HL-60/S4 treated with phorbol 12-myristate 13-acetate at 8.2 ng/mL for 4 days and 3 days (cell line): Measurements from ENCODE around the gene DELE1.
"Not testable (repeated sequence)": the region's sequence is repeated elsewhere in the genome, so short reads cannot be mapped to it uniquely, and the experiment has no call there.

Experiments used
- in situ Hi-C: fragments of 300-500 bp; cut with MboI; formaldehyde crosslinking; loops from 2 replicates; pipeline ENCODE4 v1.15.0; 2022; ENCODE audit warnings: low sequenced_read_pairs

DELE1 gene

GRCh38 chr5:141920771-141921170 lies 2.9 kb upstream of the DELE1 start:
- in situ Hi-C loops: no loop called here

GRCh38 chr5:141922827-141923447 lies 734 bp upstream of the DELE1 start:
- in situ Hi-C loops: not testable (repeated sequence)

GRCh38 chr5:141926434-141926833 lies 2.8 kb downstream of the DELE1 start:
- in situ Hi-C loops: no loop called here

- in situ Hi-C loops: no loop called here
Observed at GRCh38 chr5:141928051-141928450, 4.4 kb downstream of the DELE1 start.

- in situ Hi-C loops: no loop called here
Observed at GRCh38 chr5:141929398-141930058, 5.9 kb downstream of the DELE1 start.

- in situ Hi-C loops: no loop called here
Observed at GRCh38 chr5:141931694-141932093, 8.0 kb downstream of the DELE1 start.

- in situ Hi-C loops: no loop called here
Observed at GRCh38 chr5:141933151-141933550, 9.5 kb downstream of the DELE1 start.

GRCh38 chr5:141934099-141934844 lies 10.6 kb downstream of the DELE1 start:
- in situ Hi-C loops: no loop called here

- in situ Hi-C loops: no loop called here
Observed at GRCh38 chr5:141935538-141935937, 11.9 kb downstream of the DELE1 start.

- in situ Hi-C loops: no loop called here
Observed at GRCh38 chr5:141940695-141941271, 17.1 kb downstream of the DELE1 start.

GRCh38 chr5:141941307-141941706 lies 17.6 kb downstream of the DELE1 start:
- in situ Hi-C loops: no loop called here

- in situ Hi-C loops: no loop called here
Observed at GRCh38 chr5:141941779-141942178, 18.1 kb downstream of the DELE1 start.

- in situ Hi-C loops: no loop called here
Observed at GRCh38 chr5:141942185-141942857, 18.6 kb downstream of the DELE1 start.

- in situ Hi-C loops: no loop called here
Observed at GRCh38 chr5:141944076-141944475, 20.4 kb downstream of the DELE1 start.

GRCh38 chr5:141945511-141946051 lies 21.9 kb downstream of the DELE1 start:
- in situ Hi-C loops: no loop called here

- in situ Hi-C loops: no loop called here
Observed at GRCh38 chr5:141947316-141947715, 23.6 kb downstream of the DELE1 start.

GRCh38 chr5:141948812-141949211 lies 25.1 kb downstream of the DELE1 start:
- in situ Hi-C loops: no loop called here

GRCh38 chr5:141949511-141949910 lies 25.8 kb downstream of the DELE1 start:
- in situ Hi-C loops: no loop called here

GRCh38 chr5:141950207-141951005 lies 26.7 kb downstream of the DELE1 start:
- in situ Hi-C loops: loop anchor here (25.0 kb wide), 1 partner anchor 263 kb away; the partner anchor contains the start of gene ARAP3

GRCh38 chr5:141951332-141951781 lies 27.7 kb downstream of the DELE1 start:
- in situ Hi-C loops: loop anchor here (25.0 kb wide), 1 partner anchor 264 kb away; the partner anchor contains the start of gene ARAP3
